ENCODE data around the gene TRIM45. TPM values are rescaled to one million over a fixed set of nuclear protein-coding genes. Genes with fewer than 3 reads are reported as not detected.

The TRIM45 gene
- total RNA-seq, 1 experiment from 2014 or later, result 11.7 TPM

- Histone ChIP-seq H3K56ac (ENCODE audit: insufficient read length, low read depth, low read length) (no peak overlapping the region), H3K23me2 (ENCODE audit: insufficient read length, low read depth, low read length, poor library complexity, severe bottlenecking) (no peaks in the 10 kb centered on the region), H4K8ac (replicated peaks; ENCODE audit: insufficient read length, low read depth, low read length) (no peak overlapping the region), H4K5ac (ENCODE audit: insufficient read length, low read depth, low read length) (no peak overlapping the region), H2AK5ac (ENCODE audit: insufficient read length, low read length) (no peak overlapping the region), H3K27me3 (ENCODE audit: insufficient read depth, low read length) (no peaks in the 10 kb centered on the region), H3T11ph (ENCODE audit: low read length) (no peak overlapping the region), H2BK120ac (ENCODE audit: low read depth, low read length, poor library complexity, severe bottlenecking) (no peak overlapping the region), H3K4ac (ENCODE audit: low read depth, low read length) (no peak overlapping the region; the same call in none of the 2 replicates), H2BK5ac (ENCODE audit: insufficient read length, low read length) (no peak overlapping the region), H3K9ac (ENCODE audit: extremely low read depth, insufficient read length, low read length) (no peak overlapping the region), H2BK12ac (ENCODE audit: insufficient read length, low read depth, low read length) (no peak overlapping the region), H3K27ac (ENCODE audit: insufficient read length, low read depth, low read length) (peak overlapping the region; percentile 41), H3K23ac (ENCODE audit: insufficient read length, low read depth, low read length) (no peak overlapping the region), H2AFZ (ENCODE audit: low read length) (no peak overlapping the region), H2BK15ac (ENCODE audit: low read depth, low read length) (no peak overlapping the region), H4K20me1 (ENCODE audit: control insufficient read depth, insufficient read depth, insufficient read length) (no peaks in the 10 kb centered on the region), H3K79me1 (ENCODE audit: insufficient read depth, low read depth, low read length, poor library complexity, severe bottlenecking) (no peaks in the 10 kb centered on the region), H3K4me2 (ENCODE audit: insufficient read depth, insufficient read length, low read length) (no peak overlapping the region), H3K14ac (ENCODE audit: insufficient read depth, low read length) (no peak overlapping the region), H2BK20ac (ENCODE audit: low read depth, low read length, poor library complexity, severe bottlenecking) (no peak overlapping the region), H3K18ac (ENCODE audit: insufficient read length, low read depth, low read length) (no peak overlapping the region), H3K9me3 (ENCODE audit: control insufficient read depth, low read depth, low read length) (no peaks in the 10 kb centered on the region), H3K4me1 (ENCODE audit: insufficient read depth, low read length) (peaks cover 4% of the 10 kb centered on the region; the same call in 1 of the 2 replicates), H3K79me2 (ENCODE audit: insufficient read depth, low read length) (no peaks in the 10 kb centered on the region), H4K91ac (ENCODE audit: insufficient read length, low read depth, low read length) (peak overlapping the region; percentile 71)
- WGBS (ENCODE audit: extremely low coverage, insufficient read length, low lambda C conversion rate), result no CpG with 5 or more reads among the region's 6 CpGs
- Mint-ChIP-seq H3K4me3 (no peak overlapping the region), H3K27ac (peak overlapping the region; percentile 25 to 93 (median 47); a peak in 3 of 7 replicates), H3K9me3 (no peaks in the 10 kb centered on the region), H3K27me3 (ENCODE audit: low read depth) (no peaks in the 10 kb centered on the region), H3K36me3 (ENCODE audit: insufficient read depth in 1 of 3, low read depth in 3 of 3) (peaks cover 35 to 91% (median 76%) of the 10 kb centered on the region in 3 experiments; a peak in 6 of 7 replicates), H3K4me1 (peaks cover 21 to 26% of the 10 kb centered on the region in 2 experiments)
- peak; percentile 35 for DNase-seq
- TF ChIP-seq CTCF (conservative IDR thresholded peaks at IDR 0.05), result peak; percentile 52
These were observed 27.5 kb downstream of the TRIM45 start for GRCh38 chr1:117093870-117094621.

Data from H9 (cell line).